GF-D8 (cell line): ENCODE data around the gene ADIPOR2.
A peak's percentile ranks its signal among the peaks of the same experiment; 100 is the strongest.

Source experiments
- DNase-seq: peaks from one replicate; lab custom pipeline; 2025; lab: John Stamatoyannopoulos, UW

ADIPOR2 gene, protein sequence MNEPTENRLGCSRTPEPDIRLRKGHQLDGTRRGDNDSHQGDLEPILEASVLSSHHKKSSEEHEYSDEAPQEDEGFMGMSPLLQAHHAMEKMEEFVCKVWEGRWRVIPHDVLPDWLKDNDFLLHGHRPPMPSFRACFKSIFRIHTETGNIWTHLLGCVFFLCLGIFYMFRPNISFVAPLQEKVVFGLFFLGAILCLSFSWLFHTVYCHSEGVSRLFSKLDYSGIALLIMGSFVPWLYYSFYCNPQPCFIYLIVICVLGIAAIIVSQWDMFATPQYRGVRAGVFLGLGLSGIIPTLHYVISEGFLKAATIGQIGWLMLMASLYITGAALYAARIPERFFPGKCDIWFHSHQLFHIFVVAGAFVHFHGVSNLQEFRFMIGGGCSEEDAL

DNA sequence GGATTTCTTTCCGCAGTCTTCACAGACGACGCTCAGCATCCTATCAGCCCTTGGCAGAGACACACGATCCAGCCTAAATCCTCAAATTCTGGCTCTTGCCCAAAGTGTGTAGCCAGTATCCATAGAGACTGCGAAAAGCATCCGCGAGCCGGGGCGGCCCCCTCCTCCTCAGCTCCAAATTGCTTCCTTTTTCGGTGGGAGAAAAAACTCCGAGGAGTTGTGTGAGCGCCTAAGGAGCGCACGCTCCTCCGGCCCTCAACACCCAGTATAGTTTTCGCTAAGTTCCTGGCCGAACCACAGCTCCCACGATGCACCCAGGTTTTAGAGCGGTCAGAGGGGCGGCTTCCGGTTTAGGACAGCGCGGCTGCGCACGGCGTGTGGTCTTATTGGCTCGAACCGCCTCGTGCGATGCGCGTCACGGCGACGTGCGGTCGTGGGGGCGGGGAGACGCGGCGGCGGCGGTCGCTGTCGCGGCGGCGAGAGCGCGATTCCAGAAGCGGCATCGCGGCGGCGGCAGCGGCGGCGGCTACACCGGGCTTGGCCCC is at the start of gene ADIPOR2:
Gene ADIPOR2 (plus strand): TSS at position 493 of the 545 bp plus-strand sequence. CDS start 63,274 bp downstream, outside the sequence.
- peak; percentile 93 for DNase-seq

DNA sequence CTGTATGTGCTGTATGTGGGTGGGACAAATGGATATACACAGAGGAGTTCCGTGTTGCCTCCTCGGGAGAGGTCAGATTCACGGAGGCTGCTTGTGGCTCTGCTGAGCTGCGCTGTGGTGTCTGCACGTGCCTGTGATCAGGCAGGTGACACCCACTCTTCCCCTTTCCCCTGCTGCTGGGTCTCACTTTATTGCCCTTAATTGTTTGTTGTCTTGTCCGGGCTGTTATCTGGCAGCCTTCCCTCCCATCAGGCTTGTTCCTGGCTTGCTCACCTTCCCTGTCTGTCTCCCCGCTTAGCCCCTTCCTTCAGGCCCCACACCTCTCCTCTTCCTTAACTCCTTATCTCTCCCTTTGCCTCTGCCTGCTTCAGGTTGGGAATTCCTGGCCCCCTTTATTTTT is 48.4 kb upstream of the ADIPOR2 start:
- no peak for DNase-seq

DNA sequence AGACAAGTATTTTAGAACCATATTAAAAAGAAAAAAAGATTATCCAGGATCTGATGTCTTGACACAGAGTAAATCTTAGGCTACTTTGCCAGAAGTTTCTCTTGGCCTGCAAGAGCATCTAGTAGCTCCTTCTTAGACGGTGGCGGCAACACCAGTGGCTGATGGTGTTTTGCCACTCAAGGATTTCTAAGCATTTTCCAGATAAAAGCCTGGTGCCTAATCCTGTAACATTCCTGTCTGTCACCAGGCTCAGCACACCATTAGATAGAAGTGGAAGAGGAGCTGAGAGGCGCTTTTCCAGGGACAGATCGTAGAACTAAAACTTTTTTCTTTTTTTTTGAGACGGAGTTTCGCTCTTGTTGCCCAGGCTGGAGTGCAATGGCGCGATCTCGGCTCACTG is 47.8 kb upstream of the ADIPOR2 start:
- DNase-seq = no peak

DNA sequence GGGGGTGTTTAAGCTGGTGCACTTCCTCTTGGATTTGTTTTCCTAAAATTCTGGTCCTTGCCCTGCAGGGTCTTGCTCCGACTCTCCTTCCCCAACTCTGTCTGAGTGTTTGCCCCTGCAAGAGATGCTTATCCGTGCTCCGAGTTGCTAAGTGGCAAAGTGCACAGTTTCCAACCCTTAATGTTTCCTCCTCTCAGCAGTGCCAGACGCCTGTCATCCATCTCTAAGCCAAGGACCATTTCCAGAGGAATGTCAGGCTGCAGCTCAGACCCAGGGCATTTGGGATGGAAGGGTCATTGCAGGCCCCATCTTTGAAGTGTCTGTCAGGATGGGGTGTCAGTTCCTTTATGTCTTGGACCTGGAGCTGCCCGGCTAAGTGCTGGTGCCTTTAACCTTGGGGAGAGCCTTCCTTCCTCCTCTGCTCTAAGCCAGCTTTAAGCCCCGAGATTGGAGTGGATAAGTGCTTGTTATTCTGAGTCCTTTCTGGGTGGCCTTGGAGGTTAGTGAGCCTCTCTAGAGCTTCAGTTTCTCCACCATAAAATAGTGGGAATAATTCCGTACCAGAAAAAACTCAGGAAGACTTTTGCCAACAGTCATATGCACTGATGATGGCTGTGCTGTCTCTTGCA is 46.9 kb upstream of the ADIPOR2 start:
- DNase-seq = no peak

DNA sequence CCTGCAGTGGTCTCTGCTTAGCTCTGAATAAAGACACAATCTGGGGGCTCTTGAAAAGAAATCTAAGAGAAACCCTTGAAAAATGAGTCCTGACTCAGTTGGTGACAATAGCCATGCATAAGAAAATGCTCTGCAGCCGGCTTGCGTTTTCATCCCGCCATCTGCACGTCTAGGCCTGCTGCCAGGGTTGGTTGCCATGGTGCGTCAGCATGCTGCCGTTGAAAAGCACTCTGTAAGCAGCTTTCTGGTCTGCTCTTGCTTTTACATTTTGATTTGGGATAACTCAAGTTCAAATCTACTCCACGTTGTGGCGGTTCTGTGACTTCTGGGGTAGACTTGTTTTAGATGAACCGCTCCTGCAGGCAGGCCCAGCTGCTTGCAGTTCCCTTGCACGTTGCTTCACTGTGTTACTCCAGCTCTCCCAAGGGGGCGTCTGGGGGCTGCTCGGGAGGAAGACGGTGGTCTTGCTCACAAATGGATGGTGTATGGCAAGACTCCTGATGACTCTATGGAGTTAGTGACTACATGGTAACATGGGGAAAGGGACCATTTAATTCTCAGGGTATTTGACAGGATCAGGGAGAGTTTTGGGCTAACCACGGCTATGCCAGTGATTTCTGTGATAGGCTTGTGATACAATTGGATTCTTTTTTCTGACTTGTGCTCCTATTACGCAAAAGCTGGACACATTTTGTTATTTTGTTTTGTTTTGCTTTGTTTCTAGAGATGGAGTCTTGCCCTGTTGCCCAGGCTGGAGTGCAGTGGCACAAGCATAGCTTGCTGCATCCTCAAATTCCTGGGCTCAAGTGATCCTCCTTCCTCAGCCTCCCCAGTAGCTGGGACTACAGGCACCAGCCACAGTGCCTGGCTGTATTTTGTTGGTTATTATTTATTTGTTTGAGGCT is 46.1 kb upstream of the ADIPOR2 start:
- no peak for DNase-seq

DNA sequence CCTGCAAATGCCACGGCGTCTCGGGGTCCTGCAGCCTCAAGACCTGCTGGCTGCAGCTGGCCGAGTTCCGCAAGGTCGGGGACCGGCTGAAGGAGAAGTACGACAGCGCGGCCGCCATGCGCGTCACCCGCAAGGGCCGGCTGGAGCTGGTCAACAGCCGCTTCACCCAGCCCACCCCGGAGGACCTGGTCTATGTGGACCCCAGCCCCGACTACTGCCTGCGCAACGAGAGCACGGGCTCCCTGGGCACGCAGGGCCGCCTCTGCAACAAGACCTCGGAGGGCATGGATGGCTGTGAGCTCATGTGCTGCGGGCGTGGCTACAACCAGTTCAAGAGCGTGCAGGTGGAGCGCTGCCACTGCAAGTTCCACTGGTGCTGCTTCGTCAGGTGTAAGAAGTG is 45.1 kb upstream of the ADIPOR2 start:
- DNase-seq = no peak

DNA sequence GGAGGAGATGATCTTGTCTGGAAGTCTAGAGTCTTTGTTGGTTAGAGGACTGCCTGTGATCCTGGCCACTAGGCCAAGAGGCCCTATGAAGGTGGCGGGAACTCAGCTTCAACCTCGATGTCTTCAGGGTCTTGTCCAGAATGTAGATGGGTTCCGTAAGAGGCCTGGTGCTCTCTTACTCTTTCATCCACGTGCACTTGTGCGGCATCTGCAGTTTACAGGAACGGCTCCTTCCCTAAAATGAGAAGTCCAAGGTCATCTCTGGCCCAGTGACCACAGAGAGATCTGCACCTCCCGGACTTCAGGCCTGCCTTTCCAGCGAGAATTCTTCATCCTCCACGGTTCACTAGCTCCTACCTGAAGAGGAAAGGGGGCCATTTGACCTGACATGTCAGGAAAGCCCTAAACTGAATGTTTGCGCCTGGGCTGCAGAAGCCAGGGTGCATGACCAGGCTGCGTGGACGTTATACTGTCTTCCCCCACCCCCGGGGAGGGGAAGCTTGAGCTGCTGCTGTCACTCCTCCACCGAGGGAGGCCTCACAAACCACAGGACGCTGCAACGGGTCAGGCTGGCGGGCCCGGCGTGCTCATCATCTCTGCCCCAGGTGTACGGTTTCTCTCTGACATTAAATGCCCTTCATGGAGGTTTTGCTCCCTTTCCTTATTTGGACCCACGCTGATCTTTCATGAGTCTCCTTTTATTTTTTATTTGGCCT is 44.1 kb upstream of the ADIPOR2 start:
- no peak for DNase-seq

DNA sequence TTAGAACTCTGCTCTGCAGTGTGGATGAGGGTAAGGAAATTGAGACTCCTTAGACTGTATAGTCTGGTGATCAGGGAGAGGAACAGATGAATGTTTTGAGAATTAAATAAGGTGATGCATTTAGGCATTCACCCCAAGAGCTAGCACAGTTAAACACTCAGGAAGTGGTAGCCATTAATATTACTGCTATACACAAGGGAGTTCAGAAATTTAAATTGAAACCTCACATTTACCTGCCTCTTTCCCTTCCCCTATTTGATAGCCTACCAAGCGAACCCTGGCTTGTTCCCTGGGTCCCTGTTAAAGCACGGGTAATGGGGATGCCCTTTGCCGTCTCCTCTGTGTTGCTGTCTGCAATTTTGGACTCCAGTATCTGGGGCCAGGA is 43.6 kb upstream of the ADIPOR2 start:
- DNase-seq = no peak

DNA sequence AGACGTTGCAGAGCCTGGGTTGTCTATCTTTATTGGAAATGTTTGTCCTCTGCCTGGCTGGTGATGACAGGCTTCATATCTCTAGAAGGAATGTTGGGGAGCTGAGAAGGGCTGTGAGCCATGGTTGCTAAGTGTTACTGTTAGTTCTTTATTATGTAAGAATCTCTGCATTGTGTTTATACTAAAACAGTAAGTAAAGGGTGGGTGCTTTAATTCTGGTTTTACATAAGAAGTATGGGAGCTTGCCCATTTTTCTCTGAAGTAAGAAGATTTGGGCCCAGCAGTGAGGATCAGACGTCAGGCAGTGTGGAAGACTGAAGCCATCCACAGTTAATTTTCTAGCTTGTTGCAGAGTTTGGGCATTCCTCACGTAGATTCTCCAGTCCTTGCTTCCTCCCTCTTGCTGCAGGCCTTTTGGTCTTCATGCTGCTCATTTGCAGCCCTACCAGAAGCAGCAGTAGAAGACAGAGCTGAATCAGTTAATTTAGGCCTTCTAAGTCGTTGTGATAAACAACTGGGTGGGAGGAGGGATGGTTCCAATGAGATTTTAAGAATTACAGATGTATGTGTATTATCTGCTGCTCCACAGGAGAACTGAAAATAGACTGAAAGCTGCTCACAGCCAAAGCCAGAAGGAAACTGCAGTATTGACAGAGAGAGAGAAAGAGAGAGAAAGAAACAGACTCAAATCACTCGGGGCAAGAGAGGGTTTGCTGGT is 40.5 kb upstream of the ADIPOR2 start:
- DNase-seq = no peak

DNA sequence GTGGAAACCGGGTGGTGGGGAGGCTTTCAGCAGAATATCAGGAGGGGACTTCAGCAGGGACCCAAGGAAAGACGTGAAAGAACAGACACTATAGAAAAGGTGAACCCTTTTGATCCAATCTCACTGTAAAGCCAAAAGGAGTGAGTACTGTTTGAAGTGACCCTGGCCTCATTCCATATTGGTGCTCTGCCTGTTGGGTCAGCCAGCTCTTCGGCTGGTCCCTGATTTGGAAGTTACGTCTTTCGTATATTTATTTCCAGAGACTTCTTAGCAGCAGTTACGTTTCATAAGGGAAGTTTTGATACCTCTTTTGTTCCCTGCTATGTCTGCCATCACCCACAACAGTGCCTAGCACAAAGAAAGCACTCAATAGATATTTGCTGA is 39.9 kb upstream of the ADIPOR2 start:
- DNase-seq = no peak

DNA sequence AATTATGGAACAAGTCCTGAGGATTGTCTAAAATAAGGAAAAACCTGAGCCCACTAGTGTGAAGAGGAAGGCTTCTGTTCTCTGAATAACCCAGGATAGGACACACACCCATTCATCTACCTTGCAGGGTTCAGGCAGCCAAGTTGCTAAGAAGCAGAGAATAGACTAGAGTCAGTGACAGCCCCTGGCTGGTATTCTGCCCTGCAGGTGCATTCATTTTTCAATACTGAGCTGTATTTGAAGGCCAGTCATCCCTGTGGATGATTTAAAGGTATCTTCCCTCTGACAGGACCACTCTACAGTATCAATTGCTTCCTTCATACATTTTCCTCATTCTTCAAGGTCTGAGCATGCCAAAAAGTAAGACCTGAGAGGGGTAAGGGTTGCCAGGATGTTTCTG is 38.9 kb upstream of the ADIPOR2 start:
- no peak for DNase-seq

DNA sequence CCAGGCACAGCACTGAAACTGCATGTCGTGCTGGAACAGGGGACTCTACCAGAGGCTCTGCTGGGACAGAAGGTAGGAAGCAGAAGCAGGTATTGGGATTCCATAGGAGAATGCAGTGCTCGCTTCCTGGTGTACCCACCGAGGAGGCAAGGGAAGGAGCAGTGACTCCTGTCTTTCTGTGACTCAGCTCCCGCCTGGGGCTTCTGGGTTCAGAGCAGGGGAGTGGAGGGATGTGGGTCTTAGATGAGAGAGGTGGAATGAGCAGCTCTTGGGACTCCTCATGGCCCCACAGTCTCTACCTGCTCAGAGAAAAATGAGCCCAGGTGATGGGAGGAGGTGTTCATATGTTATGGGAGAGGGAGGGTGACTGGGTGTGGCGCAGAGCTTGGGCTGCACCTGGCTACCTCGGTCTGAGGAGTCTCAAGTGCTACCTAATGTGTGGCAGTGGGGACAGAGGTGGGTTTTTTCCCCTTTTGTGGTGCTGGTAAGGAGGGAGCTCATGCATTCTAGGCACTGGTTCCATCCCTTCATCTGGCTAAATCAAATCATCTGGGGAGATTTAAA is 35.6 kb upstream of the ADIPOR2 start:
- no peak for DNase-seq

DNA sequence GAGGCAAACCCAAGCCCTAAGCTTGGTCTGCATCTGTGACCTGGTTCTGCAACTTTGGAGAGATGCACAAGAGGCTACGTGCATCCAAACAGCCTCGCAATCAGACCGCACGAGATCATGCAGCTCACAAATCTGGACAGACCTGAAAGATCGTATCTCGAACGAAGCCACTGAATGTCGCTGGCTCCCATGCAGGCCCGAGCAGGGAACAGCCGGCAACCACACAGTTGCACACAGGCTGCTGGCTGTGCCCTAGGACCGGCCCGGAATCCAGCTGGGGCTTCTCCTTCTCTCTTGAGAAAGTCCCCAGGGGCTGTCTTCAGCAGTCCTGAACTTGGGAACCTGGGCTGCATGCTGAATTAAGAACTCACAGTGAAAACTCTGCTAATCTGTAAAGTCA is 34.0 kb upstream of the ADIPOR2 start:
- no peak for DNase-seq

DNA sequence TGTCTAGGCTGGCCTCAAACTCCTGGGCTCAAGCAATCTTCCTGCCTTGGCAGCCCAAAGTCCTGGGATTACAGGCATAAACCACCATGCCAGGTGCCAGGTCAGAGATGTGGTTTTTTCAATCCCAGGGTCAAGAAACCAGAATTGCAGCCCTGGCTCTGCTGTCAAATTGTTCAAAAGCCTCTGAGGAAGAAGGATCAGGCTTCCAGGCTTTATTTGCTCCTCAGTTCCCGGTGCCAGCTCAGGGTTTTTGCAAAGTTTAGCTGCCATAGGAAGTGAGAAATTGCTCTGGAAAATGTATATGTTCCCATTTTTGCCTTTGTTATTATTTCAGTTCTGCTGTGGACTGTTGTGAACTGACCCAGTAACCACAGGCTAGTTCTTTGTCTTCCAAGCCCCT is 33.2 kb upstream of the ADIPOR2 start:
- no peak for DNase-seq

DNA sequence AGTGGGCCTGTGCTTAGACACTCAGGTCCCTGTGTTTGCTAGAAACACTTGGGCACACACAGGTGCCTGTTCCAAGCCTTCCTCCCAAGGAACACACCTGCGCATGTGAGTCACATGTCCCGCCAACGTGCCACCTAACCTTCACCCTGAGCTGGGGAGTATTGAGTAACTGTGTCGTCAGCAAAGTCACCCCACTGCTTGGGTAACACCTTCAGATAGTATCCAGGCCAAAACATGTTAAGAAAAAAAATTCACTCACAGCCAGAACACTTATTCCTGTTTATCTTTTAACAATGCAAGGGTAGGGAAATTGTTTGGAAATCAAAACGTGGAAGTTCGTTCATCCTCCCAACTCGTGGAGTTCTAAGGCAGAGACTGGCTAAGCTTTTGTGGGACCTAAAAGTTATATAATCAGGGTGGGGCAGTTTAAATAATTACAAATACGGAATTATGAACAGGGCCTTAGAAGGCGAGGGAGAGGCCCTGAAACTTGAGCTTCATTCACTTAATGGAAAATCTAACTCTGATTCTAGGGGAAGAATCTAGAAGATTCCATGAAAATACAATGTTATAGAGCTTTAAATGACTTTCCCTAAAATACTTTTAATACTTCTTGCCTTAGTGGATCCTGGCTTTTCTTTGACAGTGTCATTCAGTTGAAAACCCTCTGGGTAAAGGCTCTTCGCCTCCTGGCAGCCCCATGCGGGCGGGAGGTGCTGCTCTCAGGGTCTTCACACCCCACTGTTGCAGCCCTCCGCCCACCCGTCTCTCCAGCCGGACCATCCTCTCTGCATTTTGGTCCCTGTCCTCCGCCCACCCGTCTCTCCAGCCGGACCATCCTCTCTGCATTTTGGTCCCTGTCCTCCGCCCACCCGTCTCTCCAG is 30.3 kb upstream of the ADIPOR2 start:
- DNase-seq = peak; percentile 48

DNA sequence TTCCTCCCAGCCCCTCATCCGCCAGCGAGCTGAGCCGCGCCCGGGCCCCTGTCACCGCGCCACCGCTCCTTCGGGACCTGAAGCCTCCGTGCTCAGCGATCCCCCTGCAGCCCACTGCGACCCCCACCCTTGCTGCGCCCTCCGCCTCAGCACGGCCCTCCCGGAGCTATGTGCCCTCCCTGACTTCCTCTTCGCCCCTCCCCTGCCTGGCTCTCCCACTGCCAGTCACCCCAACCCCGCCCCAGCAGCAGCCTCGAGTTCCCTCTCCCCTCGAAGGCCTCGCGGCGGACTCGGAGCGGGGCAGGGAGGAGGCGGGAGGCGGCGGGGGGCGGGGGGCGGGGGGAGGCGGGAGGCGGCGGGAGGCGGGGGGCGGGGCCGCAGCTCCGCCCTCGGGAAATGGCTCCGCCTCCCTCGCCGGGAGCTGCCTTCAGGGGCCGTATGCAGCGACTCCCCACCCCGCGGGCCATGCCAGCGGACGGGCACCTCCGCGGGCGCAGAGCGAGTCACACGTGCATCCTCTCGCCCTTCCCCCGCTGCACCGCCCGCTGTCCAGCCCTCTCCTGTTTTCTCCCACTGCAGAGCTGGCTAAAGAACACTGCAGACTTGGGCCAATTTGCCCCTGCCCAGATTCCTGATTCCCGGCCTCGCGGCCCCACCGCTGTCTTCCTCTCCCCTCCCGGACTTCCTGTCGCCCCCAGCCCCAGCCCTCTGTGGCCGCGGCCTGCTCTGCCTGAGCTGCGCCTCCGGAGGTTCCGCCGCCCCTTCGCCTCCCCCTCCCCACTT is 29.1 kb upstream of the ADIPOR2 start:
- DNase-seq = peak; percentile 90

DNA sequence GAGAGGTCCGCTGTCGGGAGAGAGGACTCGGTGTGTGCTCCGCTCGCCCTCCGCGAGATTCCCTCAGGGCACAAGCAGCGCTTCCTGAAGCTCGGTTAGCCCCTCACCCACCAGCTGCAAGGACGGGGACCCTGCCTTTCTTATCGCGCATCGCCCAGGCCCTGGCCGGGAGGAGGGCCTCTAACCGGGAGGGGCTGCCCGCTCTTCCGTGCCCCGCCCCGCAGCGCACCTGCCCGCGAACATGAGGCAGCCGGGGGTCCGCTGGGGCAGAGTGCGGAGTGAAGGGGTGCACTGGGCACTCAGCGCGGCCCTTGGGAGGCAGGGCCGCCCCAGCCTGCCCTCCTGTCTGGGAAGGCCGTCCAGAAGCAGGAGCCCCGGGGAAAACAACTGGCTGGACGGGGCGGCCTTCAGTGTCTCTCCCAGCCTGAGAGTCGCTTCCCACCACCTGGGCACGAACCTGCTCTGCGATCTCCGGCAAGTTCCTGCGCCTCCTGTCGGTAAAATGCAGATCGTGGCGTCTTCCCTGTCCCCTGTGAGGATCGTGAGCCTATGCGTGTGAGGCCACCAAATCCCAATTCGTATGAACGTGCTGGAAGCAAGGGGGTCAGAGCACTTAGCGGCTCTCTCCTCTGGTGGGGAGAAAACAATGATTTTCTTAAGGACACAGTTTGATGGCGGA is 28.0 kb upstream of the ADIPOR2 start:
- no peak for DNase-seq

DNA sequence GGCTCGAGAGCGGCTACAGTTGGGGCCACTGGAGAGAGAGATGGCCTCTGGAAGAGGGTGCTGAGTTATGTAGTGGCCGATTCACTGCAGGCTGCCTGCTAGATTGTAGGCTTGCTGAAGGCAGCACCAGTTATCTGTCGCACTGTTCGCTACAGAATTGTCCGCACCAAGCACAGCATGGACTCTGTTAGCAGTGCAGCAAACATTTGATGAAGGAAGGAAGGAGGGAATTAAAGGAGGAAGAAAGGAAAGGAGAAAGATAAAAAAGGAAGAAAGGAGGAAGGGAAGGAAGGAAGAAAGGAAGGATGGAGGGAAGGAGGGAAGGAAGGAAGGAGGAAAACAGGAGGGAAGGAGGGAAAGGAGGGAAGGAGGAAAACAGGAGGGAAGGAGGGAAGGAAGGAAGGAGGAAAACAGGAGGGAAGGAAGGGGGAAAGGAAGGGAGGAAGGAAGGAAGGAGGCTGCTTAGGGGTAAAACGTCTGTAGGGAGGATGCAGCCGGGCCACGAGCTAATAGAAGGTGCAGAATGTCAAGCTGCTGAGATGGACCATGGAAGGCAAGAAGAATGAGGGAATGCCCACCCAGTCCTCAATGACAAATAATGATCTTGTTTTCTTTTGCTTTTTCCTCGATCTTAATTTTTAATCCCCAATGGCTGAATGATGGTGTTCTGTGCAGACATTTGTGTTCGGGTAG is 27.3 kb upstream of the ADIPOR2 start:
- no peak for DNase-seq
